Measurements from ENCODE around the gene NCSTN.

The NCSTN gene

GRCh38 chr1:160342953-160343869, at the start of gene NCSTN, which contains the start of gene COPA:
TSS of gene NCSTN (plus strand) at chr1:160343383. CDS start at chr1:160343397, 14 bp downstream.
TSS of gene COPA (minus strand) at chr1:160343250. CDS start at chr1:160343170, 80 bp downstream.
- peak; percentile 95 for DNase-seq

- DNase-seq, result no peak
Observed at GRCh38 chr1:160296036-160296435, 47.1 kb upstream of the NCSTN start.

GRCh38 chr1:160300173-160300572, 43.0 kb upstream of the NCSTN start:
- no peak for DNase-seq

GRCh38 chr1:160307118-160307791, 35.9 kb upstream of the NCSTN start:
- DNase-seq, result no peak

- no peak for DNase-seq
Observed at GRCh38 chr1:160308451-160309184, 34.6 kb upstream of the NCSTN start.

GRCh38 chr1:160309185-160309557, 34.0 kb upstream of the NCSTN start:
- DNase-seq, result no peak

- DNase-seq, result no peak
Observed at GRCh38 chr1:160309571-160309970, 33.6 kb upstream of the NCSTN start.

GRCh38 chr1:160315359-160315758, 27.8 kb upstream of the NCSTN start:
- DNase-seq, result no peak

- no peak for DNase-seq
Observed at GRCh38 chr1:160322831-160323230, 20.4 kb upstream of the NCSTN start.

- peak; percentile 99 for DNase-seq
Observed at GRCh38 chr1:160325252-160325651, 17.9 kb upstream of the NCSTN start.

- no peak for DNase-seq
Observed at GRCh38 chr1:160326418-160326817, 16.8 kb upstream of the NCSTN start.

- DNase-seq, result peak; percentile 21
Observed at GRCh38 chr1:160328184-160328583, 15.0 kb upstream of the NCSTN start.

- no peak for DNase-seq
Observed at GRCh38 chr1:160330119-160330518, 13.1 kb upstream of the NCSTN start.

- DNase-seq, result no peak
Observed at GRCh38 chr1:160332516-160332915, 10.7 kb upstream of the NCSTN start.

- no peak for DNase-seq
Observed at GRCh38 chr1:160338580-160338979, 4.6 kb upstream of the NCSTN start.

- DNase-seq, result no peak
Observed at GRCh38 chr1:160340146-160340545, 3.0 kb upstream of the NCSTN start.

- no peak for DNase-seq
Observed at GRCh38 chr1:160340866-160341265, 2.3 kb upstream of the NCSTN start.

- DNase-seq, result no peak
Observed at GRCh38 chr1:160342526-160342925, 657 bp upstream of the NCSTN start.

GRCh38 chr1:160344241-160344640, 1.1 kb downstream of the NCSTN start:
- no peak for DNase-seq

GRCh38 chr1:160344936-160345335, 1.8 kb downstream of the NCSTN start:
- DNase-seq, result no peak

GRCh38 chr1:160346463-160346862, 3.3 kb downstream of the NCSTN start:
- no peak for DNase-seq

GRCh38 chr1:160346958-160347357, 3.8 kb downstream of the NCSTN start:
- DNase-seq, result no peak

- no peak for DNase-seq
Observed at GRCh38 chr1:160351629-160352028, 8.4 kb downstream of the NCSTN start.

All from NCI-H1092 treated with DMSO at 0.1 percent for 48 hours (cell line).